PC-9 (cell line): Measurements from ENCODE around the gene RNF130. TPM values are rescaled to one million over a fixed set of nuclear protein-coding genes. Genes with fewer than 3 reads are reported as not detected.

Source experiments
- BruUV-seq: library from RNA; stranded (reverse); fragments of 400-500 nt; replicated peaks from 2 replicates; lab custom pipeline; 2021; lab: Mats Ljungman, UMichigan
- CTCF ChIA-PET: fragments of 300-600 bp; sonication (Branson Sonifier 250); formaldehyde crosslinking; loops from one replicate; lab custom pipeline; 2022; ENCODE audit warnings: antibody characterized with exemption; lab: Charles Lee
- POLR2A ChIA-PET: fragments of 300-600 bp; sonication (Branson Sonifier 250); formaldehyde crosslinking; loops from one replicate; lab custom pipeline; 2022; ENCODE audit warnings: antibody characterized with exemption; ENCODE audit not compliant: unreplicated experiment; lab: Charles Lee
- DNase-seq, 2 experiments: peaks; one replicate each; pipeline versions ENCODE4 v3.0.0 to v3.0.0-alpha.2; 2015 to 2022; ENCODE audit warnings: mixed read lengths in 1 of 2
- H2AFZ ChIP-seq: fragments of 200-600 bp; sonication (generic); 2 replicates; pipeline ENCODE4 v1.8.1; 2017; ENCODE audit warnings: antibody characterized with exemption
- H3F3A ChIP-seq: fragments of 200-600 bp; sonication (generic); 2 replicates; pipeline ENCODE4 v1.8.1; 2017; ENCODE audit warnings: antibody characterized with exemption, mild to moderate bottlenecking, low read depth; ENCODE audit not compliant: insufficient read depth
- H3K27ac ChIP-seq: fragments of 200-600 bp; sonication (generic); 2 replicates; pipeline ENCODE4 v1.6.1; 2016; ENCODE audit warnings: mixed run types
- H3K27me3 ChIP-seq: fragments of 200-600 bp; sonication (generic); 2 replicates; pipeline ENCODE4 v1.6.1; 2016; ENCODE audit warnings: low read depth, mixed run types; ENCODE audit not compliant: insufficient read depth
- H3K36me3 ChIP-seq: fragments of 200-600 bp; sonication (generic); 2 replicates; pipeline ENCODE4 v1.6.1; 2016; ENCODE audit warnings: low read depth, mixed run types
- H3K4me1 ChIP-seq: fragments of 200-600 bp; sonication (generic); replicated peaks from 2 replicates; pipeline ENCODE4 v1.6.1; 2016; ENCODE audit warnings: mixed run types; ENCODE audit not compliant: insufficient read depth
- H3K4me2 ChIP-seq: fragments of 200-600 bp; sonication (generic); 2 replicates; pipeline ENCODE4 v1.6.1; 2017; ENCODE audit warnings: mixed run types
- H3K4me3 ChIP-seq: fragments of 200-600 bp; sonication (generic); 2 replicates; pipeline ENCODE4 v1.6.1; 2016; ENCODE audit warnings: mixed run types
- H3K79me2 ChIP-seq: fragments of 200-600 bp; sonication (generic); 2 replicates; pipeline ENCODE4 v1.6.1; 2017; ENCODE audit warnings: low read depth, mixed run types
- H3K9me2 ChIP-seq: fragments of 200-600 bp; sonication (generic); 2 replicates; pipeline ENCODE4 v1.8.1; 2017; ENCODE audit warnings: mild to moderate bottlenecking; ENCODE audit not compliant: insufficient read depth
- H3K9me3 ChIP-seq: fragments of 200-600 bp; sonication (generic); 2 replicates; pipeline ENCODE4 v1.8.1; 2016; ENCODE audit warnings: low read depth; ENCODE audit not compliant: insufficient read depth
- H4K20me1 ChIP-seq: fragments of 200-600 bp; sonication (generic); 2 replicates; pipeline ENCODE4 v1.8.1; 2017; ENCODE audit not compliant: insufficient read depth
- EZH2 ChIP-seq: fragments of 200-600 bp; sonication (generic); IDR thresholded peaks from 2 replicates; pipeline ENCODE4 v1.8.0; 2017; ENCODE audit warnings: antibody characterized with exemption, low read depth
- intact Hi-C: fragments of 100-400 bp; cut with micrococcal nuclease; formaldehyde crosslinking; loops from one replicate; pipeline ENCODE4 v1.10.0; 2022; ENCODE audit not compliant: unreplicated experiment
- total RNA-seq: library from RNA; stranded (reverse); gene quantifications from 2 replicates; pipeline ENCODE4 v1.2.3, GENCODE V29; 2021
- TF ChIP-seq, protein P1 (sequence below): fragments of 200-600 bp; sonication (generic); conservative IDR thresholded peaks from 2 replicates; pipeline ENCODE4 v1.6.1; 2017; ENCODE audit warnings: mixed run types, antibody characterized with exemption, mild to moderate bottlenecking, moderate library complexity

The RNF130 gene
- total RNA-seq, 1 experiment from 2014 or later: 49.6 TPM

DNA sequence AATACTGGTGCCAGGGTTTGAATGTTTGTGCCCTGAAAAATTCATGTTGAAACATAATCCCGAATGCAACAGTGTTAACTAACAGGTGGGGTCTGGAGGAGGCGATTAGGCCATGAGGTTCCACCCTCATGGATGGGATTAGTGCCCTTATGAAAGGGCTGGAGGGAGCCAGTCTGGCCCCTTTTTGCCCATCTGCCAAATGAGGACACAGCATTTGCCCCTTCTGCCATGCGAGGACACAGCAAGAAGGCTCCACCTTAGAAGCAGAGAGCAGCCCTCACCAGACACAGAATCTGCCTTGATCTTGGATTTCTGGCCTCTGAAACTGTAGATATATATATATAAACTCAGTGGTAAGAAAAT, 32.6 kb upstream of the RNF130 start:
- Histone ChIP-seq H4K20me1 (no peaks in the 10 kb centered on the region), H3K4me1 (no peaks in the 10 kb centered on the region), H3K9me3 (peaks cover 18% of the 10 kb centered on the region), H3K4me3 (no peak overlapping the region), H2AFZ (no peak overlapping the region), H3K4me2 (no peak overlapping the region), H3K27ac (no peak overlapping the region), H3K27me3 (peaks cover 24% of the 10 kb centered on the region; the same call in 1 of the 2 replicates), H3K36me3 (no peaks in the 10 kb centered on the region), H3F3A (no peaks in the 10 kb centered on the region), H3K79me2 (no peaks in the 10 kb centered on the region), H3K9me2 (no peaks in the 10 kb centered on the region)
- no peak for DNase-seq
- POLR2A ChIA-PET: no interaction called here
- CTCF ChIA-PET: no interaction called here
- BruUV-seq: no TSS peak
- intact Hi-C loops: no loop called here
- TF ChIP-seq EZH2: no peak
- TF ChIP-seq, protein P1, sequence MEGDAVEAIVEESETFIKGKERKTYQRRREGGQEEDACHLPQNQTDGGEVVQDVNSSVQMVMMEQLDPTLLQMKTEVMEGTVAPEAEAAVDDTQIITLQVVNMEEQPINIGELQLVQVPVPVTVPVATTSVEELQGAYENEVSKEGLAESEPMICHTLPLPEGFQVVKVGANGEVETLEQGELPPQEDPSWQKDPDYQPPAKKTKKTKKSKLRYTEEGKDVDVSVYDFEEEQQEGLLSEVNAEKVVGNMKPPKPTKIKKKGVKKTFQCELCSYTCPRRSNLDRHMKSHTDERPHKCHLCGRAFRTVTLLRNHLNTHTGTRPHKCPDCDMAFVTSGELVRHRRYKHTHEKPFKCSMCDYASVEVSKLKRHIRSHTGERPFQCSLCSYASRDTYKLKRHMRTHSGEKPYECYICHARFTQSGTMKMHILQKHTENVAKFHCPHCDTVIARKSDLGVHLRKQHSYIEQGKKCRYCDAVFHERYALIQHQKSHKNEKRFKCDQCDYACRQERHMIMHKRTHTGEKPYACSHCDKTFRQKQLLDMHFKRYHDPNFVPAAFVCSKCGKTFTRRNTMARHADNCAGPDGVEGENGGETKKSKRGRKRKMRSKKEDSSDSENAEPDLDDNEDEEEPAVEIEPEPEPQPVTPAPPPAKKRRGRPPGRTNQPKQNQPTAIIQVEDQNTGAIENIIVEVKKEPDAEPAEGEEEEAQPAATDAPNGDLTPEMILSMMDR: no peak

DNA sequence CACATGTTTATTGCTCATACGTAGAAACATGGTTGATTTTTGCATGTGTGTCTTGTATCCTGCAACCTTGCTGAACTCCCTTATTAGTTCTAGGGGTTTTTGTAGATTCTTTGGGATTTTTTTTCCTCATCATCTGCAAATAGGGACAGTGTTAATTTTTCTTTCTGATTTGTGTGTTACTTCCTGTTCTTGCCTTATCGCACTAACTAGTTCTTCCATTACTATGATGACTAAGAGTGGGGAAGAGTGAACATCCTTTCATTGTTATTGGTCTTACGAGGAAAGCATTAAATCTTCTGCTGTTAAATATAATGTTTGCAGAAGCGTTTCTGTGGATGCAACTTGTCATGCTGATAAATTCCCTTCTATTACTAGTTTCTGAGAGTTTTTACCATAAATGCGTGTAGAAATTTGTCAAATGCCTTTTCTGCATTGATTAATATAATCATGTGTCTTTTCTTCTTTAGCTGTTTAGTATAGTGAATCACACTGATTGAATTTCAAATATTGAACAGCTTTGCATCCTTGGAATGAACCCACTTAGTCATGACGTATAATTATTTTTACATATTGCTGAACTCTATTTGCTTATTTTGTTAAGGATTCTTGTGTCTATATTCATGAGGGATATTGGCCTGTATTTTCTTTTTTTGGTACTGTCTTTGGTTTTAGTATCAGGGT, 32.1 kb upstream of the RNF130 start:
- no peak overlapping the region for H3K4me2 ChIP-seq
- no peaks in the 10 kb centered on the region for H3K79me2 ChIP-seq
- no TSS peak for BruUV-seq
- no peak for TF ChIP-seq EZH2
- TF ChIP-seq, protein P1: no peak
- H3K36me3 ChIP-seq: no peaks in the 10 kb centered on the region
- peaks cover 24% of the 10 kb centered on the region; the same call in 1 of the 2 replicates for H3K27me3 ChIP-seq
- H3K4me1 ChIP-seq: no peaks in the 10 kb centered on the region
- intact Hi-C loops: no loop called here
- no peak overlapping the region for H3K27ac ChIP-seq
- CTCF ChIA-PET: no interaction called here
- H2AFZ ChIP-seq: no peak overlapping the region
- H3F3A ChIP-seq: no peaks in the 10 kb centered on the region
- no peak overlapping the region for H3K4me3 ChIP-seq
- no peaks in the 10 kb centered on the region for H3K9me2 ChIP-seq
- no peak for DNase-seq
- peaks cover 18% of the 10 kb centered on the region for H3K9me3 ChIP-seq
- POLR2A ChIA-PET: no interaction called here
- no peaks in the 10 kb centered on the region for H4K20me1 ChIP-seq

DNA sequence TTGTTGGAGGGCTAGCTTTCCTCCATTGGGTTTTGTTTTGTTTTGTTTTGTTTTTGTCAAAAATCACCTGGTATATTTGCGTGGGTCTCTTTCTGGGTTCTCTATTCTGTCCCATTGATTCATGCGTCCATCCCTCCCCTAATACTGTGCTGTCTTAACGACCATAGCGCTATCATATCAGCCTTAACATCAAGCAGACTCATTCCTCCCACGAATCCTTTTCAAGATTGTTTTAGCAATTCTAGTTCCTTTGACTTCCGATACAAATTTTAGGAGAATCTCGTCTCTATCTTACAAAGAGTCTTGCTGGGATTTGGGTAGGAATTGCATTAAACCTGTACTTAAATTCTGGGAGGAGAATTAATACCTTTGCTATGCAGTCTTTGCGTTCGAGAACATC, 31.1 kb upstream of the RNF130 start:
- POLR2A ChIA-PET: no interaction called here
- no TSS peak for BruUV-seq

More for the DNA sequence above, 31.1 kb upstream of the RNF130 start:
- Histone ChIP-seq H3K27ac (no peak overlapping the region), H3K27me3 (peaks cover 24% of the 10 kb centered on the region; the same call in 1 of the 2 replicates), H4K20me1 (no peaks in the 10 kb centered on the region), H3K4me1 (no peaks in the 10 kb centered on the region), H3K79me2 (no peaks in the 10 kb centered on the region), H2AFZ (no peak overlapping the region), H3K9me2 (no peaks in the 10 kb centered on the region), H3F3A (no peaks in the 10 kb centered on the region), H3K4me2 (no peak overlapping the region), H3K36me3 (no peaks in the 10 kb centered on the region), H3K4me3 (no peak overlapping the region), H3K9me3 (peaks cover 16% of the 10 kb centered on the region)
- CTCF ChIA-PET: no interaction called here
- TF ChIP-seq, protein P1: no peak
- TF ChIP-seq EZH2: no peak
- no peak for DNase-seq
- intact Hi-C loops: no loop called here
